HG02981 (cell line): ENCODE measurements around the gene NOP10.
A peak's percentile ranks its signal among the peaks of the same experiment; 100 is the strongest.

Source experiments
- ATAC-seq: cut with Tn5 transposase; IDR thresholded peaks from one replicate; pipeline ENCODE4 v1.9.1; 2021; ENCODE audit warnings: mild to moderate bottlenecking, moderate library complexity; ENCODE audit not compliant: unreplicated experiment

The NOP10 gene

DNA sequence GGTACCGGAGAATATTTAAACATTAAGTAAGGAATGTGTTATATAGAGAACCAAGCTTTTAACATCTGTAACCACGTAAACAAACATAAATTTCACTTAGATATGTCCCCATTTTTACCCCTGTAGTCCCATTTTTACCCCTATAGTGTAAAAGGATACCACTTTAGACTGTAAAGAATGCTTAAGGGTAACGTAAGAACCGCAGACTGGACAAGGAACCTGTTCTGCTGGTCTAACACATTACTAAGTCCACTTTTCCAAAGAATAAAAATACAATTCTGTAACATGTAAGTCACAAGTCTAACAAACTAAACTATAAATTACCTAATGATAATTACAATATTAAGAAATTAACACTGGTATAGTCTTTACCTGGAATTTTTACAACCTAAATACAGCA, 8.3 kb downstream of the NOP10 start:
- no peak for ATAC-seq

GRCh38 chr15:34332553-34333120, 10.3 kb downstream of the NOP10 start:
- ATAC-seq: no peak

DNA sequence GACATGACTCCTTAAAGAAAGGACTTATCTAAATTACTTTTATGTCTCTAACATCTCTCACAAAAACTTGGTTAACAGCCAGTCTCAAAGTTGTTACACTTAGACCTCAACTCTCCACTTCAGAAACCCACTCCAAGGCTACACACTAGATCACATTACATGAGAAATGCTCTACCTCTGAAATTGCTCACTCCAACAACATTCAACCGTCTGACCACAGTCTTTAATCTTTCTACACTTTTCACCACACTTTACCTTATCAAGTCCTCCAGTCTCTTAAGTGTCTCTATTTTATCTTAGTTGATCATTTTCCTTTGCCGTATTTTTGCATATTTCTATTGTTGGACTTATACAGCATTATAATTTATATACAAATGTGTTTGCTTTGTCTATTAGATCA, 11.1 kb downstream of the NOP10 start:
- ATAC-seq: no peak

DNA sequence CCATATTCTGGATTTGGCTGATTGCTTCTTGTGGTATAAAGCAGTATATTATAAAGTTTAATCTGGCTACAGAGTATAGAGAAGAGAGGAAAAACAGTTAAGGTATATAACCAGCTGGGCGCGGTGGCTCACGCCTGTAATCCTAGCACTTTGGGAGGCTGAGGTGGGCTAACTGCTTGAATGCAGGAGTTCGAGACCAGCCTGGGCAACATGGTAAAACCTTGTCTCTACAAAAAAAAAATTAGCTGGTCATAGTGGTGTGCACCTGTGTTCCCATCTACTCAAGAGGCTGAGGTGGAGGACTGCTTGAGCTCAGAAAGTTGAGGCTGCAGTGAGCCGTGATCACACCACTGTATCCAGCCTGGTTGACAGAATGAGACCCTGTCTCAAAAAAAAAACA, 12.7 kb downstream of the NOP10 start:
- no peak for ATAC-seq

DNA sequence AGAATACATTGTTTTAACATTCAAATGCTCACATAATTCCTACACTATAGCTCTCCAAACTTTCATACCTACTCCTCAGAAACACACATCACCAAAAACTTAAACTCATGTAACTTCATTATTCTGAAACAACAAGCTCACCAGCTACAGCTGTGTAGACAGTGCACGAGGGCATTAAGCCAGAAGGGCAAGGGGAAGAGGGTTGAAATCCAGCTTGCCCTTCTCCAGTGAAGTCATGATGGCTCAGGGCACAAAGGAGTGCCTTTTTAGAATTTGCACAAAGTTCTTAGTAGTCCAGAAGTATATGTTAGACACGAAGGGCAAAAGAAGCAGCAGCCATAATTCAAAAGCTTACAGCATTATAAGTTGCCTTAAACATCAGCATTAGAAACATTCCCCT, 13.9 kb downstream of the NOP10 start:
- ATAC-seq: no peak

GRCh38 chr15:34327906-34328305, 15.0 kb downstream of the NOP10 start:
- no peak for ATAC-seq

GRCh38 chr15:34325368-34325767, 17.6 kb downstream of the NOP10 start:
- no peak for ATAC-seq

GRCh38 chr15:34324933-34325332, 18.0 kb downstream of the NOP10 start:
- no peak for ATAC-seq

DNA sequence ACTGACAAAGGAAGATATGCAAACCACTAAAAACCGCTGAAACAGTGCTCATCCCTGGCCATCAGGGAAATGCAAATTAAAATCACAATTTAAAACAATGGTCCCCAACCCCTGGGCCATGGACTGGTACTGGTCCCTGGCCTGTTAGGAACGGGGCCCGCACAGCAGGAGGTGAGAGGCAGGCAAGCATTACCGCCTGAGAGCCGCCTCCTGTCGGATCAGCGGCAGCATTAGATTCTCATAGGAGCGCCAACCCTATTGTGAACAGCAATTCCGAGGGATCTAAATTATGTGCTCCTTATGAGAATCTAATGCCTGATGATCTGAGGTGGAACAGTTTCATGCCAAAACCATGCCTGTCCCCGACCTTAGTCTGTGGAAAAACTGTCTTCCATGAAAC, 19.7 kb downstream of the NOP10 start:
- no peak for ATAC-seq

GRCh38 chr15:34318277-34319079, 24.5 kb downstream of the NOP10 start:
- ATAC-seq: peak; percentile 57

GRCh38 chr15:34314491-34315490, 28.1 kb downstream of the NOP10 start:
- ATAC-seq: no peak

- no peak for ATAC-seq
These were observed 31.4 kb downstream of the NOP10 start for GRCh38 chr15:34311563-34311962.

GRCh38 chr15:34304613-34305012, 38.3 kb downstream of the NOP10 start:
- no peak for ATAC-seq

- no peak for ATAC-seq
These were observed 41.9 kb downstream of the NOP10 start for GRCh38 chr15:34301058-34301457.

DNA sequence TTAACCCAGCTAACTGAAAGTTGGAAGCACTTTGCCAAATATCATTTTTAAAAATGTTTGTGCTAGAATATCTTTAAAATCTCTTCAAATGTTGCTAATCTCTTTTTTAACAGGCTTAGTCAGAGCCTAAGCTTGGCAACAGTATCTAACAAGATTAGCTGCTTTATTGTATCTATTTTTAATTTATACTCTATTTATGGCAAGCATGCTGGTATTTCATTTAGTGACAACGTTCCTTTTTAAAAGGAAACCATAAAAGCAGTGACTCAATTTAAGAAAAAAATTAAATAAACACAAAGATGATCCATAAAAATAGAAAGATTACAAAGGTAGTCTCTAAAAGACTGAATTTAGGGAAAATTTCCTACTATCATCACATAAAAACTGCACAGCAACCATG, 45.9 kb downstream of the NOP10 start:
- ATAC-seq: no peak

- ATAC-seq: no peak
These were observed 50.3 kb downstream of the NOP10 start for GRCh38 chr15:34292621-34293020.
